ENCODE data around the gene MLXIP.

- TF ChIP-seq POLR2A (IDR thresholded peaks at IDR 0.05; ENCODE audit: low read depth, low read length) (no peak), CTCF (IDR thresholded peaks at IDR 0.05; ENCODE audit: extremely low read depth in 1 of 2, insufficient read depth in 1 of 2, low read depth in 1 of 2, low read length in 2 of 2) (no peak), FOS (IDR thresholded peaks at IDR 0.05; ENCODE audit: borderline replicate concordance, insufficient read depth, low read length) (no peak), JUN (IDR thresholded peaks at IDR 0.05; ENCODE audit: borderline replicate concordance, insufficient read depth, insufficient read length, low read depth) (no peak), MYC (IDR thresholded peaks at IDR 0.05; ENCODE audit: low read depth, low read length) (no peak), POLR2AphosphoS5 (IDR thresholded peaks at IDR 0.05; ENCODE audit: insufficient read depth, low read depth, low read length) (no peak), EZH2 (IDR thresholded peaks at IDR 0.05; ENCODE audit: borderline replicate concordance, low read depth, low read length, severe bottlenecking) (no peak)
Measured at GRCh38 chr12:122094735-122095631, 16.4 kb downstream of the MLXIP start.

Data from endothelial cell of umbilical vein (primary cell).